GM21786 (cell line): ENCODE data around the gene ANAPC2.

ENCODE experiments used
- ATAC-seq: cut with Tn5 transposase; IDR thresholded peaks from one replicate; pipeline ENCODE4 v1.9.1; 2021; ENCODE audit not compliant: unreplicated experiment

The ANAPC2 gene

GRCh38 chr9:137193771-137194170 is 5.4 kb upstream of the ANAPC2 start:
- no peak for ATAC-seq

GRCh38 chr9:137192859-137193258 is 4.5 kb upstream of the ANAPC2 start:
- ATAC-seq: no peak

- no peak for ATAC-seq
Measured at GRCh38 chr9:137192448-137192780, 4.1 kb upstream of the ANAPC2 start.

- ATAC-seq: no peak
Measured at GRCh38 chr9:137191691-137192447, 3.5 kb upstream of the ANAPC2 start.

- no peak for ATAC-seq
Measured at GRCh38 chr9:137191245-137191644, 2.9 kb upstream of the ANAPC2 start.

- no peak for ATAC-seq
Measured at GRCh38 chr9:137190315-137190856, 2.0 kb upstream of the ANAPC2 start.

- ATAC-seq: no peak
Measured at GRCh38 chr9:137189297-137190295, 1.2 kb upstream of the ANAPC2 start.

GRCh38 chr9:137188086-137188489 is 272 bp downstream of the ANAPC2 start:
- ATAC-seq: no peak

- no peak for ATAC-seq
Measured at GRCh38 chr9:137187386-137187785, 974 bp downstream of the ANAPC2 start.

GRCh38 chr9:137186385-137186784 is 2.0 kb downstream of the ANAPC2 start:
- ATAC-seq: no peak

GRCh38 chr9:137185921-137186320 is 2.4 kb downstream of the ANAPC2 start:
- no peak for ATAC-seq

GRCh38 chr9:137184881-137185660 is 3.3 kb downstream of the ANAPC2 start:
- no peak for ATAC-seq

GRCh38 chr9:137183980-137184595 is 4.3 kb downstream of the ANAPC2 start:
- ATAC-seq: no peak

GRCh38 chr9:137182836-137183235 is 5.5 kb downstream of the ANAPC2 start:
- no peak for ATAC-seq

GRCh38 chr9:137181680-137182079 is 6.7 kb downstream of the ANAPC2 start:
- ATAC-seq: no peak

GRCh38 chr9:137180491-137180890 is 7.9 kb downstream of the ANAPC2 start:
- no peak for ATAC-seq

- ATAC-seq: no peak
Measured at GRCh38 chr9:137179761-137180160, 8.6 kb downstream of the ANAPC2 start.

GRCh38 chr9:137178939-137179630 is 9.3 kb downstream of the ANAPC2 start:
- ATAC-seq: no peak

GRCh38 chr9:137178201-137178938 is 10.0 kb downstream of the ANAPC2 start:
- no peak for ATAC-seq
